Left renal cortex interstitium (tissue), 4 donors: ENCODE measurements around the gene COL24A1. TPM values are rescaled to one million over a fixed set of nuclear protein-coding genes. Genes with fewer than 3 reads are reported as not detected.
"Not testable (repeated sequence)": the region's sequence is repeated elsewhere in the genome, so short reads cannot be mapped to it uniquely, and the experiment has no call there.

Experiments used
- DNase-seq, 4 donors: peaks; one replicate each; pipeline ENCODE4 v3.0.0-alpha.2; 2013; ENCODE audit warnings: low read depth in 4 of 4, low spot score in 2 of 4, missing footprints in 1 of 4
- polyA plus RNA-seq, 4 donors: library from polyadenylated mRNA; unstranded; fragments of 120-200 nt; gene quantifications; one replicate each; pipeline ENCODE4 v1.2.1, GENCODE V29; 2013; ENCODE audit not compliant: insufficient read length in 4 of 4

COL24A1 gene
- polyA plus RNA-seq, 4 donors, result 1.6 to 2.4 (median 1.8) TPM

GRCh38 chr1:86154571-86155050 lies 2.0 kb downstream of the COL24A1 start:
- peak in 2 of 4 donors; percentile 1 to 8 for DNase-seq

GRCh38 chr1:86153836-86154235 lies 2.7 kb downstream of the COL24A1 start:
- DNase-seq, result no peak

- DNase-seq, result no peak
Measured at GRCh38 chr1:86152887-86153286, 3.7 kb downstream of the COL24A1 start.

DNA sequence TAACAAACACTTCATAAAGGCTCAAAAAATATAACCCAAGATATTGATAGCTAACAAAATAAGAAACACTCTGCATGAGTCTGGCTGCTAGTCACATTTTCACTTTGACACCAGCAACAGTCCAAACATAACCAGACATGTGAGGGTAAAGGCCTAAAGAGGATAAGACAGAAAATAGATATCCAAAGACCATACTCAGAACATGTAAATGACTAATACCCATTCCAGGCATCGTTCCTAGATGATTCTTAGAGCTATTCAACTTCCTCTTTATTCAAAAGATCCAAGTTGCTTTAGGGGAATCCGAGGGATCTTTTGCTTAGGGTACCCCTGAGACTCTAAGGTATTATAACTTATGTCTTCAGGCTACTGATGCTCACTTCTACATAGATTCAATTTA lies 5.1 kb downstream of the COL24A1 start:
- DNase-seq, result no peak

GRCh38 chr1:86150553-86151055 lies 6.0 kb downstream of the COL24A1 start:
- DNase-seq, result no peak

- DNase-seq, result no peak
Measured at GRCh38 chr1:86149591-86149990, 7.0 kb downstream of the COL24A1 start.

GRCh38 chr1:86147755-86148154 lies 8.8 kb downstream of the COL24A1 start:
- no peak for DNase-seq

GRCh38 chr1:86146566-86146965 lies 10.0 kb downstream of the COL24A1 start:
- DNase-seq, result no peak

DNA sequence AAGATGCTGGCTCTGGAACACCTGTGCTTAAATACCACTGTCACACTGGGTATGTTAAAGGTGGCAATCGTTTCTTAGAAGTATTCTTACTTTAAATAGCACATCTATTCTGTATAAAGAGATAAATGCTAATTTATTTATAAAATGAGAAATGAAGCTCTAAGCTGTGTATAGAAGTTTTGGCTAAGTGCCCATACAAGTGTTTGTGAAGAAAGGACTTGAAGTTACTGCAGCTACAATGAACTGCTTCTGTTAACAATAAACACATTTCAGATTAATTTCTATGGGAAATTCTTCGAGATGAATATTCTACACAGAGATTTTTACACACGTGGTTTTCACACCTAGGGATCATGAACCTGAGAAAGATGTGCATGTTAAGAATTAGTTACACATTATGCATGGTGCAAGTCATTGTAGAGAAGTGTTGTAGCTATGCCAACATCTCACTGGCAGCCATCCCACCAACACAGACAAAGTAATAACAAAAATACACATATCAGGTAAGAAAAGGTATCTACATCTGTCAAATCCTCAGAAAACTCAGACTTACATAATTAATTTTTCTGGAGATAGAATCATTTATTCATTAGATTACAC lies 16.2 kb downstream of the COL24A1 start:
- DNase-seq, result no peak

- no peak for DNase-seq
Measured at GRCh38 chr1:86138746-86139145, 17.8 kb downstream of the COL24A1 start.

DNA sequence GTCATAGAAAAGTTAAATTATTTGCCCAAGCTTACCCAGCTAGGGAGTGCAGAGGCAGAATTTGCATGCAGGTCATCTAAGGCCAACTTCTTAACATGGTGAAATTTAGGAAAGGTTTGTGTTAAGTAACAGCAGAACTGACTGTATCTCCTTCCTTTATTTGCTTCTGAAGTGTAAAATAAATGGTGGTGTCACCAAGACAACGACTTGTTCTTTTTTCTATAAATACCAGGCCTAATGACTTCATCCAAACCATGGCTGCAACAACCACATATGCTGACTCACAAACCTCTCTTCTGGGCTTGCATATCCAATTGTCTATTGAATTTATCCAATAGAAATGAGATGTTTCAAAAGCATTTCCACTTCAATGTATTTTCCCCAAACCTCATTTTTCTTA lies 19.1 kb downstream of the COL24A1 start:
- DNase-seq, result no peak

DNA sequence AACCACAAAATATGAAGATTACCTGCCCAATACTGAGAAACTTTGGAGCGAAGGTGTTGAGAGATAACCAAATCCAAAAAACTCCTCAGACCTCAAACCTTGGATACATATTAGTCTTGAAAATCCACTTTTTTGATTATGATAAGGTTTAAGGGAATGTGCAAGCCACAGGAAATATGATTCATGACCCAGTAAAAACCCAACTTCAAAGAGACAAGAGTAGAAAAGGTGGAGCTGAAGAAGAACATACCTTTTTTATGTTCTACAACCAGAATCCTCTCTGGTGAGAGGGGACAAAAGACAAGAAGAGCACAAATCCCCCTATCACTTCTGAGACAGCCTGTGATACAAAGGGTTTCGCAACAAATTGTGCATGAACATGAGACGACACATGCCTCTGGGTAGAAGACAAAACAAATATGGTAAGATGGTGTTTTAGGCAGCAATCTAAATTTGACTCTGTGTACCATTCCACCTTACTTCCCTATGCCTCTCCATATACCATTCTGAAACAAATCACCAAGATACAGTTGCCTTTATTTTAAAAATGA lies 37.3 kb downstream of the COL24A1 start:
- no peak for DNase-seq

- no peak for DNase-seq
Measured at GRCh38 chr1:86114816-86115400, 41.7 kb downstream of the COL24A1 start.

GRCh38 chr1:86114236-86114635 lies 42.3 kb downstream of the COL24A1 start:
- no peak for DNase-seq

GRCh38 chr1:86111590-86111989 lies 45.0 kb downstream of the COL24A1 start:
- DNase-seq, result not testable (repeated sequence)

DNA sequence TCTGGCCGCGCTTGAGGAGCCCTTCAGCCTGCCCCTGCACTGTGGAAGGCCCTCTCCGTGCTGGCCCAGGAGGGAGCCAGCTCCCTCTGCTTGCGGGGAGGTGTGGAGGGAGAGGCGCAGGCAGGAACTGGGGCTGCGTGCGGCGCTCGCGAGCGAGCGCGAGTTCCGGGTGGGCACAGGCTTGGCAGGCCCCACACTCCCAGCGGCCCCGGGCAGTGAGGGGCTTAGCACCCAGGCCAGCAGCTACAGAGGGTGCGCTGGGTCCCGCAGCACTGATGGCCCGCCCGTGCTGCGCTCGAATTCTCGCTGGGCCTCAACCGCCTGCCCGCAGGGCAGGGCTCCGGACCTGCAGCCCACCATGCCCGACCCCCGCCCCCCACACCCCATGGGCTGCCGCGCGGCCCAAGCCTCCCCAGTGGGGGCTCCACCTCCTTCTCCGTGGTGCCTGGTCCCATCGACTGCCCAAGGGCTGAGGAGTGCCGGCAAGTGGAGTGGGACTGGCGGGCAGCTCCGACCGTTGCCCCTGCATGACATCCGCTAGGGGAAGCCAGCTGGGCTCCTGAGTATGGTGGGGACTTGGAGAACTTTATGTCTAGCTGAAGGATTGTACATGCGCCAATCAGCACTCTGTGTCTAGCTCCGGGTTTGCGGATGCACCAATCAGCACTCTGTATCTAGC lies 46.0 kb downstream of the COL24A1 start:
- no peak for DNase-seq

DNA sequence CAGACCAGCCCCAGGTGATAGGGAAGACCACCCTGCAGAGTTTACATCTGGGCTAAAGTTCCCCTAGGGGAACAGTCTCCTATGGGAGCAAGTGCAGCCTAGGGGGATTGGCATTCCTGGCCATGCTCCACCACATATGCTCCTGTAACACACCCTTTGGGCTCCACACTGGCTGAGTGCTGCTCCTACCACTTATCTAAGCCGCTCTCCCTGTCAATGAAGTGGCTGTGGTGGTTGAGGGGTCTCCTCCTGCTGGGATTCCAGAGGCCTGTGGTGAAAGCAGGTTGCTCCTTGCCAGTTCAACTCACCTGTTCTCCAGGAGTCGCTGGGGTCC lies 51.1 kb downstream of the COL24A1 start:
- no peak for DNase-seq

DNA sequence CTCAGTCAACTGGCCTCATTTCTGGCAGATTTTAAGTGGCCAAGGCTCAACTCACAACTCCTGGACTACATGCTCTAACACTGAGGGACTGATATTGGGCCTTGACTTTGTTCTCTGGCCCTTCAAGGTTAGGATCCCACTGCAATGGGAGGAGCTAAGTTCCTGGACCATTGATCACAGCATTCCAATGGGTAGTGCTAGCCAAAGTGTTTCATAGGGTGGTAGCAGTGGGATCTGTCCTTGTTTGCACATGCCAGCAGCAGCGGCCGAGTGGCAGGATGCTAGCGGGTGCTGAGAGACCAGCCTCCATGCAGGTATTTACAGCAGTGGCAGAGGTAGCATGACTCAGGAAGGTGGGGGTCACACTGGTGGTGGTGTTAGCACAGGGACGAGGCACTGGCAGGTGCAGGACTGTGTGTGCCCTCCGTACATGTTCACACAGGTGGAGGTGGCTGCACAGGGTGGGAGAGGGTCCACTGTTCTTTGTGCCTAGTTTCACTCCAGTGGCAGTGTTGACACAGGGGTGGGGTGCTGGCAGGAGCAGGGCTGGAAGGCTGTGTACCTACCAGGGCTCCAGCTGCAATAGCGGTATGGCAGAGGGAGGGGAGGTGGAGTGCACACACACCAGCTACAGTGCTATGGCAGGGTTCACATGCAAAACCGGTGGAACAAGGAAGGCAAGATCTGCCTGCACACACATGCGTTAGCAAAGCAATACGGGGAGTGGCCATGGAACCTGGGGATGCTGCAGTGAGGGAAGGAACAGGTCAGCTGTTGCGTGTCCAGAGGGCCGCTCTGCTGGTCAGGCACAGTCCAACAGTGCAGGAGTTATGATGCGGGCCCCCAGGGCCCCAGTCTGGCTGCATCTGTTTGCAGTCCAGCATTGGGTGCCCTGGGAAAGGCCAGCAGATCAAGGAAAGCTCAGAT lies 51.7 kb downstream of the COL24A1 start:
- peak in 1 of 4 donors; percentile 25 for DNase-seq

- no peak for DNase-seq
Measured at GRCh38 chr1:86101616-86102015, 55.0 kb downstream of the COL24A1 start.

- DNase-seq, result no peak
Measured at GRCh38 chr1:86100401-86100800, 56.2 kb downstream of the COL24A1 start.

GRCh38 chr1:86089765-86090164 lies 66.8 kb downstream of the COL24A1 start:
- no peak for DNase-seq
